ENCODE data around the gene ENOPH1. TPM values are rescaled to one million over a fixed set of nuclear protein-coding genes. Genes with fewer than 3 reads are reported as not detected.
"Not testable (repeated sequence)": the region's sequence is repeated elsewhere in the genome, so short reads cannot be mapped to it uniquely, and the experiment has no call there.

ENOPH1 gene
- polyA plus RNA-seq, 12 donors: 28.5 to 45.3 (median 36.1) TPM; not detected in 1

GRCh38 chr4:82463221-82463620, 32.8 kb downstream of the ENOPH1 start:
- no peak for DNase-seq

- no peak for DNase-seq
Measured at GRCh38 chr4:82467471-82467870, 37.1 kb downstream of the ENOPH1 start.

GRCh38 chr4:82469791-82470345, 39.5 kb downstream of the ENOPH1 start:
- DNase-seq: no peak

GRCh38 chr4:82473080-82473479, 42.7 kb downstream of the ENOPH1 start:
- not testable (repeated sequence) for DNase-seq

- DNase-seq: no peak
Measured at GRCh38 chr4:82473621-82474164, 43.3 kb downstream of the ENOPH1 start.

- not testable (repeated sequence) for DNase-seq
Measured at GRCh38 chr4:82475931-82476330, 45.5 kb downstream of the ENOPH1 start.

- not testable (repeated sequence) for DNase-seq
Measured at GRCh38 chr4:82477469-82477868, 47.1 kb downstream of the ENOPH1 start.

GRCh38 chr4:82479562-82479961, 49.2 kb downstream of the ENOPH1 start:
- DNase-seq: no peak

- no peak for DNase-seq
Measured at GRCh38 chr4:82480771-82481505, 50.5 kb downstream of the ENOPH1 start.

- no peak for DNase-seq
Measured at GRCh38 chr4:82481506-82481840, 51.1 kb downstream of the ENOPH1 start.

- no peak for DNase-seq
Measured at GRCh38 chr4:82482387-82482786, 52.0 kb downstream of the ENOPH1 start.

GRCh38 chr4:82484996-82485783, 54.8 kb downstream of the ENOPH1 start:
- DNase-seq: no peak

GRCh38 chr4:82489076-82489475, 58.7 kb downstream of the ENOPH1 start:
- no peak for DNase-seq

GRCh38 chr4:82489987-82490386, 59.6 kb downstream of the ENOPH1 start:
- DNase-seq: no peak

- no peak for DNase-seq
Measured at GRCh38 chr4:82491251-82491960, 61.0 kb downstream of the ENOPH1 start.

- no peak for DNase-seq
Measured at GRCh38 chr4:82493721-82494425, 63.5 kb downstream of the ENOPH1 start.

- DNase-seq: no peak
Measured at GRCh38 chr4:82495666-82496065, 65.3 kb downstream of the ENOPH1 start.

GRCh38 chr4:82496349-82496748, 66.0 kb downstream of the ENOPH1 start:
- no peak for DNase-seq

GRCh38 chr4:82499738-82500434, 69.5 kb downstream of the ENOPH1 start:
- no peak for DNase-seq

GRCh38 chr4:82500435-82501153, 70.2 kb downstream of the ENOPH1 start:
- no peak for DNase-seq

Measured in muscle of arm (tissue), 12 donors.